HEK293T (cell line): ENCODE measurements around the gene TAF5L.

Experiments used
- CTCF ChIA-PET: fragments of 350-600 bp; formaldehyde crosslinking; extraction: SDS; loops from one replicate; lab custom pipeline; 2021; ENCODE audit warnings: antibody characterized with exemption, inconsistent platforms; lab: Yijun Ruan, JAX
- POLR2A ChIA-PET: fragments of 350-600 bp; formaldehyde crosslinking; extraction: SDS; loops from one replicate; lab custom pipeline; 2020; ENCODE audit warnings: antibody characterized with exemption, inconsistent platforms; lab: Yijun Ruan, JAX
- DNase-seq: peaks from one replicate; pipeline ENCODE4 v3.0.0; 2012; ENCODE audit warnings: mixed read lengths; ENCODE audit errors: extremely low spot score
- ARNT ChIP-seq: fragments of 450-650 bp; IDR thresholded peaks from 2 replicates; pipeline ENCODE4 v1.6.1; 2017; ENCODE audit warnings: mild to moderate bottlenecking
- BHLHE40 ChIP-seq: fragments of 450-650 bp; IDR thresholded peaks from 2 replicates; pipeline ENCODE4 v1.6.1; 2016; ENCODE audit warnings: mild to moderate bottlenecking, moderate library complexity, borderline replicate concordance
- CTBP1 ChIP-seq: fragments of 450-650 bp; IDR thresholded peaks from 2 replicates; pipeline ENCODE4 v1.6.1; 2016; ENCODE audit warnings: borderline replicate concordance
- ELF4 ChIP-seq: fragments of 450-650 bp; IDR thresholded peaks from 2 replicates; pipeline ENCODE4 v1.6.1; 2017; ENCODE audit warnings: antibody characterized with exemption
- FOXA1 ChIP-seq: fragments of 450-650 bp; IDR thresholded peaks from 2 replicates; pipeline ENCODE4 v1.6.1; 2016; ENCODE audit warnings: mild to moderate bottlenecking
- FOXK2 ChIP-seq: fragments of 450-650 bp; IDR thresholded peaks from 2 replicates; pipeline ENCODE4 v1.6.1; 2016; ENCODE audit warnings: mild to moderate bottlenecking
- FOXM1 ChIP-seq: fragments of 450-650 bp; IDR thresholded peaks from 2 replicates; pipeline ENCODE4 v1.6.1; 2017; ENCODE audit warnings: mild to moderate bottlenecking, borderline replicate concordance
- HDGF ChIP-seq: fragments of 450-650 bp; IDR thresholded peaks from 2 replicates; pipeline ENCODE4 v1.6.1; 2017; ENCODE audit warnings: antibody characterized with exemption, borderline replicate concordance
- L3MBTL2 ChIP-seq: fragments of 450-650 bp; conservative IDR thresholded peaks from 2 replicates; pipeline ENCODE4 v1.6.1; 2016; ENCODE audit warnings: mild to moderate bottlenecking
- LEF1 ChIP-seq: fragments of 450-650 bp; IDR thresholded peaks from 2 replicates; pipeline ENCODE4 v1.6.1; 2017; ENCODE audit warnings: mild to moderate bottlenecking, borderline replicate concordance
- NFRKB ChIP-seq: fragments of 450-650 bp; IDR thresholded peaks from 2 replicates; pipeline ENCODE4 v1.6.1; 2016; ENCODE audit warnings: mild to moderate bottlenecking, moderate library complexity
- PKNOX1 ChIP-seq: fragments of 450-650 bp; IDR thresholded peaks from 2 replicates; pipeline ENCODE4 v1.6.1; 2016
- SP1 ChIP-seq: fragments of 450-650 bp; IDR thresholded peaks from 2 replicates; pipeline ENCODE4 v1.6.1; 2017
- SUZ12 ChIP-seq: fragments of 450-650 bp; IDR thresholded peaks from 2 replicates; pipeline ENCODE4 v1.6.1; 2016; ENCODE audit warnings: mild to moderate bottlenecking
- TARDBP ChIP-seq: fragments of 450-650 bp; IDR thresholded peaks from 2 replicates; pipeline ENCODE4 v1.6.1; 2016
- ZNF384 ChIP-seq: fragments of 450-650 bp; IDR thresholded peaks from 2 replicates; pipeline ENCODE4 v1.6.1; 2016

TAF5L gene

GRCh38 chr1:229582011-229582694 is 43.8 kb downstream of the TAF5L start:
- ChIA-PET CTCF (no interaction called here), POLR2A (no interaction called here)
- no peak for DNase-seq
- TF ChIP-seq TARDBP (no peak), BHLHE40 (no peak), CTBP1 (no peak), L3MBTL2 (no peak), FOXK2 (no peak), ARNT (no peak), ZNF384 (no peak), FOXM1 (no peak), NFRKB (no peak)

- DNase-seq, result no peak
- ChIA-PET CTCF (no interaction called here), POLR2A (no interaction called here)
- TF ChIP-seq FOXM1 (no peak), FOXA1 (no peak), LEF1 (no peak), SUZ12 (no peak), ZNF384 (no peak), L3MBTL2 (no peak), CTBP1 (no peak), TARDBP (no peak), NFRKB (no peak), PKNOX1 (no peak), ELF4 (no peak), ARNT (no peak), BHLHE40 (no peak), HDGF (no peak), FOXK2 (no peak), SP1 (no peak)
These were observed 44.4 kb downstream of the TAF5L start for GRCh38 chr1:229581485-229581884.

- TF ChIP-seq SUZ12 (no peak), HDGF (peak; percentile 84; the same call in 1 of the 2 replicates)
- CTCF ChIA-PET, result no interaction called here
- POLR2A ChIA-PET, result interaction anchor here (1.3 to 1.5 kb wide), 3 partner anchors 20 to 71 kb away, joined by 3 to 4 read pairs (median 4); partner anchors contain the start of genes ABCB10 and NUP133
- DNase-seq, result no peak
These were observed 46.8 kb downstream of the TAF5L start for GRCh38 chr1:229579059-229579673.

GRCh38 chr1:229578168-229579058 is 47.5 kb downstream of the TAF5L start:
- DNase-seq, result no peak
- TF ChIP-seq SP1, result no peak
- no peak for TF ChIP-seq SUZ12
- TF ChIP-seq TARDBP, result no peak
- TF ChIP-seq CTBP1, result no peak
- TF ChIP-seq PKNOX1, result no peak
- TF ChIP-seq LEF1, result no peak
- no peak for TF ChIP-seq FOXK2
- TF ChIP-seq NFRKB, result no peak
- TF ChIP-seq ZNF384, result no peak
- no peak for TF ChIP-seq ELF4
- no peak for TF ChIP-seq L3MBTL2
- TF ChIP-seq FOXM1, result no peak
- TF ChIP-seq ARNT, result no peak
- TF ChIP-seq BHLHE40, result no peak
- TF ChIP-seq FOXA1, result no peak
- no peak for TF ChIP-seq HDGF
- POLR2A ChIA-PET, result interaction anchor here (1.3 to 1.5 kb wide), 2 partner anchors 21 to 70 kb away, joined by 3 to 4 read pairs; partner anchors contain the start of gene NUP133
- CTCF ChIA-PET, result no interaction called here

- no peak for TF ChIP-seq FOXK2
- no peak for TF ChIP-seq FOXA1
- TF ChIP-seq NFRKB, result no peak
- no peak for TF ChIP-seq LEF1
- no peak for TF ChIP-seq SUZ12
- no peak for TF ChIP-seq ARNT
- ChIA-PET POLR2A (no interaction called here), CTCF (no interaction called here)
- DNase-seq, result no peak
These were observed 51.1 kb downstream of the TAF5L start for GRCh38 chr1:229574679-229575442.

GRCh38 chr1:229572286-229572685 is 53.6 kb downstream of the TAF5L start:
- POLR2A ChIA-PET, result no interaction called here
- TF ChIP-seq ELF4 (no peak), FOXA1 (peak; percentile 93)
- CTCF ChIA-PET, result no interaction called here
- no peak for DNase-seq
